Central memory CD8-positive, alpha-beta T cell (primary cell): Measurements from ENCODE around the gene TRIP12.
"Not testable (repeated sequence)": the region's sequence is repeated elsewhere in the genome, so short reads cannot be mapped to it uniquely, and the experiment has no call there.

ENCODE experiments used
- ATAC-seq: fragments of 150-1000 bp; cut with Tn5 transposase; replicated peaks from 2 replicates; pipeline ENCODE4 v1.10.0; 2022; ENCODE audit warnings: mild to moderate bottlenecking, moderate FRiP score, moderate number of reproducible peaks; ENCODE audit not compliant: poor library complexity, severe bottlenecking; ENCODE audit errors: extremely low read depth
- DNase-seq, 2 donors: peaks; one replicate each; pipeline ENCODE4 v3.0.0; 2021; ENCODE audit warnings: low spot score in 2 of 2
- H3K27ac Mint-ChIP-seq: one replicate; pipeline ENCODE4 v1.8.0; 2022; ENCODE audit warnings: low read depth, mild to moderate bottlenecking, moderate library complexity, mixed read lengths
- H3K27me3 Mint-ChIP-seq: one replicate; pipeline ENCODE4 v1.8.0; 2022; ENCODE audit warnings: mixed read lengths
- H3K36me3 Mint-ChIP-seq: one replicate; pipeline ENCODE4 v1.8.0; 2022; ENCODE audit warnings: mild to moderate bottlenecking, moderate library complexity, mixed read lengths; ENCODE audit not compliant: insufficient read depth
- H3K4me1 Mint-ChIP-seq: one replicate; pipeline ENCODE4 v1.8.0; 2022; ENCODE audit warnings: mixed read lengths
- H3K4me3 Mint-ChIP-seq: one replicate; pipeline ENCODE4 v1.8.0; 2022; ENCODE audit warnings: mild to moderate bottlenecking, moderate library complexity, mixed read lengths
- H3K9me3 Mint-ChIP-seq: one replicate; pipeline ENCODE4 v1.8.0; 2022; ENCODE audit warnings: mixed read lengths

The TRIP12 gene

DNA sequence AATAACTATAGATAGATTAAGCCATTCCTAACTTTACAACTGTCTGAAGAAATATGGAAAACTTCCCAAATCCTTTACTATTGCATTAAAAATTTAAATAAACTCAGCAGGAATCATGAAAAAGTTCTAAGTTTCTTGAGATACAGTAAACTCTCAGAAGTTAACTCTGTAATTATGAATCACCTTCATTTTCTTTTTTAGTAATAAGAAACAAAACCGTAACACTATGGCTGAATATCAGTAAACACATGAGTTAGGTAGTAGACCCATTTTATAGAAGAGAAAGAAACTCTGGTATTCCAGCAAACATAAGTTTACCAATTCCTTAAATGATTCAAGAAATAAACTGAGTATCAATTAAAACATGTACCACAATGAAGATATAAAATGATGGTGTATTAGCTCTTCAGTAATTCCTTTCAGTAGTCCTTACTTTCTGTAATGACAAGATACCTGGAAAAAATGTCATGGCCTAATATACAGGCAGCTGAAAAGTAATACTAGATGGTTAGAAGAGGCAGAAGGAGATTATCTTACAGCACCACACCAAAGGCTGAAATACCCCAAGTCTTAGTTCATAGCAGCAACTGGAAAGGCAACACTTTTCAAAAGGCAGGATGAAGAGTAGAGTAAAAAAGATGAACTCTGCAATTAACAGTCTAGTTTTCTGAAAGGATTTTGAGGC is 11.5 kb downstream of the TRIP12 start:
- peak overlapping the region; percentile 32 for H3K27ac Mint-ChIP-seq
- no peak for ATAC-seq

DNA sequence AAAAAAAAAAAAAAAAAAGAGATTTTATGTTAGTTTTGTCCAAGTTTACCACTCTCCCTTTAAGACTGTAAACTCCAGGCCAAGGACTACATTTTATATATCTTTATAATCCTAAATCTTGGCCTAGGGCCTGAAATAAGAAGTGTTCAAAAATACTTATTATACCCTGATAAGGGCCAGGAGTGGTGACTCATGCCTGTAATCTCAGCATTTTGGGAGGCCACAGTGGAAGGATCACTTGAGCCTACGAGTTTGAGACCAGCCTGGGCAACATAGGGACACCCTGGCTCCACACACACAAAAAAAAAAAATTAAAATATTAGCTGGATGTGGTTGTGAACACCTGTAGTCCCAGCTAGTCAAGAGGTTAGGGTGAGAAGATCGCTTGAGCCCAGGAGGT is 12.7 kb downstream of the TRIP12 start:
- no peak for ATAC-seq
- peaks cover 46% of the 10 kb centered on the region for H3K4me1 Mint-ChIP-seq
- no peak overlapping the region for H3K4me3 Mint-ChIP-seq
- peaks cover 14% of the 10 kb centered on the region for H3K36me3 Mint-ChIP-seq
- H3K9me3 Mint-ChIP-seq, result no peaks in the 10 kb centered on the region
- H3K27ac Mint-ChIP-seq, result no peak overlapping the region
- no peak for DNase-seq
- no peaks in the 10 kb centered on the region for H3K27me3 Mint-ChIP-seq

More for the DNA sequence above, 11.5 kb downstream of the TRIP12 start:
- peak overlapping the region; percentile 11 for H3K4me3 Mint-ChIP-seq
- H3K4me1 Mint-ChIP-seq, result peaks cover 45% of the 10 kb centered on the region
- peaks cover 13% of the 10 kb centered on the region for H3K36me3 Mint-ChIP-seq
- no peaks in the 10 kb centered on the region for H3K27me3 Mint-ChIP-seq
- no peaks in the 10 kb centered on the region for H3K9me3 Mint-ChIP-seq
- DNase-seq, result no peak

DNA sequence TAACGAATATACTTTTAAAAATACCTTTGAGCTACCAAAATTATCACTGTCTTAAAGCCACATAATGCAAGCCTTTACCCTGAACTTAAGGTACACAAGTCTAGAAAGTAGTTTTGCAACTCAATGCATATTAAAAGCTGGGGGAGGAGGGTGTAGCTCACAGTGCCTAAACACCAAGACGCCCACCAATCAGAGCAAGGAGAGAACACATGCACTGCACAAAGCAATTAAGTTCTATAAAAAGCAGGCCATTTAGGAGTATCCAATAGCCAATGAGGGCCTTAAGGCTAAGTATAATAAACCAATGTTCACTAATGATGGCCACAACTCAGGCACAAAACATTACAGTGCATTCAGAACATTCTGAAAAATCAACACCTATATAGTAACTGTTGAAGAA is 16.2 kb downstream of the TRIP12 start:
- H3K27me3 Mint-ChIP-seq, result no peaks in the 10 kb centered on the region
- no peak for DNase-seq
- no peak overlapping the region for H3K4me3 Mint-ChIP-seq
- no peak for ATAC-seq
- H3K36me3 Mint-ChIP-seq, result peaks cover 37% of the 10 kb centered on the region
- H3K9me3 Mint-ChIP-seq, result no peaks in the 10 kb centered on the region
- peaks cover 43% of the 10 kb centered on the region for H3K4me1 Mint-ChIP-seq
- H3K27ac Mint-ChIP-seq, result no peak overlapping the region

DNA sequence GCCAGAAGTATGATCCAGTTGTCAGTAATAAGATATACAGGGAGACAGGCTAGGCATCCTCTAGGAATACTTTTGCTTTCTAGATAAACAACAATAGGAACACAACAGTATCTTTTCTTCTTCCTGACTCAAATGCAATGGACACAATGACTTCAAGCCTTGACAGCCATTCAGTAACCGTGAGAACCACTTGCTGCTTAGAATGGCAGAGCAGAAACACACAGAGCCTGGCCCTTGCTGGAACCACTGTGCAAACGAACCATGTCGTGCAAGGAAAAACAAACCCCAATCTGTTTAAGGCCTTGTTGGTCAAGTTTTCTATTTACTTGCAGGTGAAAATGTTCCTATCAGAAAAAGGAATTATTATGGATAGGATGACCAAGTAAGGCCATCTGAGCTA is 18.8 kb downstream of the TRIP12 start:
- peaks cover 37% of the 10 kb centered on the region for H3K36me3 Mint-ChIP-seq
- ATAC-seq (no peak), DNase-seq (no peak)
- peaks cover 52% of the 10 kb centered on the region for H3K4me1 Mint-ChIP-seq
- H3K27me3 Mint-ChIP-seq, result no peaks in the 10 kb centered on the region
- no peak overlapping the region for H3K4me3 Mint-ChIP-seq
- H3K9me3 Mint-ChIP-seq, result no peaks in the 10 kb centered on the region
- no peak overlapping the region for H3K27ac Mint-ChIP-seq

DNA sequence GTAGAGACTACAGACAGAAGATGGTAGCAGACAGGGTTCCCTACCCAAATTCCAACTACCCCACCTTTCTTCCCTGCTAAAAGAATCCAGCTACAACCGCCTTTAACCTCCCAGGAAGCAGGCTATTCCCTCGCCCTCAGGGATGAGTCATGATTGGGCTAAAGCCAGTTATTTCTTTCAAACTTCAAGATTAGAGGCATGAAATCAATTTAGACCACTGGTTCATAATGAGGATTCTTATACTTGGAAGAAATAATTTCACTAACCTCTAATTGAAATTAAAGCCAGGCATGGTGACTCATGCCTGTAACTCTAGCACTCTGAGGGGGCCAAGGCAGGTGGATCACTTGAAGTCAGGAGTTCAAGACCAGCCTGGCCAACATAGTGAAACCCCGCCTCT is 20.0 kb downstream of the TRIP12 start:
- Mint-ChIP-seq H3K36me3 (peaks cover 29% of the 10 kb centered on the region), H3K27ac (no peak overlapping the region), H3K4me1 (peaks cover 61% of the 10 kb centered on the region), H3K4me3 (no peak overlapping the region), H3K27me3 (no peaks in the 10 kb centered on the region), H3K9me3 (no peaks in the 10 kb centered on the region)
- DNase-seq (no peak), ATAC-seq (no peak)

DNA sequence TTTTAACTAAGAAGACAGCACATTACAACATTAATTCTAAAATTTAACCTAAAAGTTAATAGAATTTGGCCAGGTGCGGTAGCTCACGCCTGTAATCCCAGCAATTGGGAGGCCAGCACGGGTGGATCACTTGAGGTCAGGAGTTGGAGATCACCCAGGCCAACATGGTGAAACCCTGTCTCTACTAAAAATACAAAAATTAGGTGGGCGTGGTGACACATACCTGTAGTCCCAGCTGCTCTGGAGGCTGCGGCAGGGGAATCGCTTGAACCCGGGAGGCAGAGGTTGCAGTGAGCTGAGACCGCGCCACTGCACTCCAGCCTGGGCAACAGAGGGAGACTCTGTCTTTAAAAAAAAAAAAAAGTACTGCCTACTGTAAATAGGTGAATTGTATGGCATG is 21.3 kb downstream of the TRIP12 start:
- not testable (repeated sequence) for H3K27me3 Mint-ChIP-seq, H3K4me3 Mint-ChIP-seq, H3K9me3 Mint-ChIP-seq, DNase-seq, ATAC-seq
- H3K27ac Mint-ChIP-seq, result peak overlapping the region; percentile 57
- peaks cover 64% of the 10 kb centered on the region for H3K4me1 Mint-ChIP-seq
- H3K36me3 Mint-ChIP-seq, result peaks cover 29% of the 10 kb centered on the region

DNA sequence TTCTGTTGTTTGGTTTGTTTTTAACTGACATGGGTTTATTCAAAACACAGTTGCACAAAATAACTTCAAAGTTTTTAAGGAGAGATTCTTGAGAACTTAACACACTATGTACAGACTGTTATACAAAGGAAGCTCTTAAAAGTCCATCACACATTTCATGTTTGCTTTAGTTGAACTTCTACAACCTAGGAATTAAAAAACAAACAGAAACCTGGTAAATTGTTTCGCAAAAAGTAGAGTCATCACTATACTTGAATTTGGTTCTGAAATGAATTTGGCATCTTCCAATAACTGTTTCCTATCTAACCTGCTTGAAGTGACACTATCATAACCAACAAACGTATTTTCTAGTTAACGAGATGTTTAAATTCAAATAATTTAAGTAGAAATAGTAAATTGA is 21.8 kb downstream of the TRIP12 start:
- H3K27me3 Mint-ChIP-seq, result no peaks in the 10 kb centered on the region

DNA sequence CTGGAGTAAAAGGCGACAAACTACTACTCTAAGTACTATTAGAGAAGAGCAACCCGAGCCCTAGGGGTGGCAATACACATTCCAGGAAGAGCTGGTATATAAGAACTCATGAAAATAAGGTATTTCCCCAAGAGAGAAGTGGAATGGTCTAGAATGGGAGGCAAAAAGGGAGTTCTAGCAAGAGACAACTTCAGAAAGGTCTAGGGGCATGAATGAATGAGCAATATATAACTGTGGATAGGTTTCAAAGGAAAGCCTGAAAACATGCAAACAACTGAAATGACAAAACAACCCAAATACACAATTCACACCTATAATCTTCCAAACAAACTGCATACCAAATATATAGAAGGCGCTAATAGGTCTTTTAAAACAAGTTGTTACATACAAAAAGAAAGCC is 22.2 kb downstream of the TRIP12 start:
- no peak overlapping the region for H3K4me3 Mint-ChIP-seq
- H3K36me3 Mint-ChIP-seq, result peaks cover 27% of the 10 kb centered on the region
- no peaks in the 10 kb centered on the region for H3K9me3 Mint-ChIP-seq
- H3K4me1 Mint-ChIP-seq, result peaks cover 56% of the 10 kb centered on the region
- H3K27ac Mint-ChIP-seq, result peak overlapping the region; percentile 57
- H3K27me3 Mint-ChIP-seq, result no peaks in the 10 kb centered on the region
- ATAC-seq (no peak), DNase-seq (no peak)

More for the DNA sequence above, 21.8 kb downstream of the TRIP12 start:
- H3K4me3 Mint-ChIP-seq, result no peak overlapping the region
- no peaks in the 10 kb centered on the region for H3K9me3 Mint-ChIP-seq
- ATAC-seq (no peak), DNase-seq (no peak)
- H3K27ac Mint-ChIP-seq, result peak overlapping the region; percentile 57
- peaks cover 59% of the 10 kb centered on the region for H3K4me1 Mint-ChIP-seq
- peaks cover 29% of the 10 kb centered on the region for H3K36me3 Mint-ChIP-seq

DNA sequence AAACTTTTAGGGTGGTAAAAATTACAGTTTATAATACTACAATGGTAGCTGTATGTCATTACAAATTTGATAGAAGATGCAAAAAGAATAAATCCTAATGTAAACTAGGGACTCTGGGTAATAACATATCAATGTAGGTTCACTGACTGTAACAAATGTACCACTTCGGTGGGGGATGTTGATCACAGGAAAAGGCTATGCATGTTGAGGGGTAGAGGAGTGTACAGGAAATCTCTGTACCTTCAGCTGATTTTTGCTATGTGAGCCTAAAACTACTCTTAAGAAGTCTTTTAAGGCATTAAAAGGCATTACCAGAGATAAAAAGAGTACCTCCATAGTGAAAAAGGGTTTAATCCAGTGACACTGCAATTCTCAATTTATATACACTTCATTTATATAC is 25.0 kb downstream of the TRIP12 start:
- peaks cover 57% of the 10 kb centered on the region for H3K4me1 Mint-ChIP-seq
- no peaks in the 10 kb centered on the region for H3K27me3 Mint-ChIP-seq
- no peaks in the 10 kb centered on the region for H3K9me3 Mint-ChIP-seq
- DNase-seq (no peak), ATAC-seq (no peak)
- no peak overlapping the region for H3K4me3 Mint-ChIP-seq
- peak overlapping the region; percentile 6 for H3K27ac Mint-ChIP-seq
- peaks cover 13% of the 10 kb centered on the region for H3K36me3 Mint-ChIP-seq

DNA sequence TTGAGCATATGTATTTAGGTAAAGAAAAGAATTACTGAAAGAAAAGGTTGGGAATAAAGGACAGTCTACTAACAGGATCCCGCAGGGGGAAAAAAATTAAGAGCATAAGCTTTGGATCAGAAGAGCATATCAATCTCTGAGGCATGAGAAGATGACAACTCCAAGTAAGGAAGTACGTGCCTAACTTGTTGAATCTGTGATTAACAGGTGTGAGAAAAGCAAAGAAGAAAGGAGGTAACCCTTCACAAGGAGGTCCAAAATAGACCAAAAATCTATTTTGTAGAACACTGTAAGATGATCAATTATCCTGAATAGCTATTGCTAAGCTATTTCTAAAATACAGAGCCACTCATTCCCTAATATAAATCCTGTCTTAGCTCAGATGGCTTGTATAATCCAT is 32.8 kb downstream of the TRIP12 start:
- Mint-ChIP-seq H3K36me3 (peaks cover 6% of the 10 kb centered on the region), H3K27me3 (no peaks in the 10 kb centered on the region), H3K27ac (peak overlapping the region; percentile 44), H3K4me3 (no peak overlapping the region), H3K9me3 (no peaks in the 10 kb centered on the region), H3K4me1 (peaks cover 55% of the 10 kb centered on the region)
- DNase-seq (no peak), ATAC-seq (no peak)

DNA sequence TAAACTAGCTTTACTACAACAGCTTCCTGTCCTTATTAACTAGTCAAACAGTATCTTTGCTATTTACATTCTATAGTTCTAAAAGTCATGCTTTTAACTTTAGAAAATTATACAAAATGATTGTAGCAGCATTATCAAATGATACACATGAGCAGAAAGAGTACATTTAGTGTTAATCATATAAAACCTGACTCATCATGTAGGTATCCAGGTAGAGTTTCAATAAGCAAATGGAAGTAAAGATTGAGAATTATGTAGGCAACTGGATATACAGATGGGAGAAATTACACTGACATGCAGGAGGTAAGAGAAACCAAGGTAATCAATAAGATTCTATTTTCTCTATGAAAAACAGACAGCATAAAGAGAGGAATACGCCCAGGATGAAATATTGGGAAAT is 33.8 kb downstream of the TRIP12 start:
- Mint-ChIP-seq H3K27me3 (no peaks in the 10 kb centered on the region), H3K4me3 (no peak overlapping the region), H3K9me3 (no peaks in the 10 kb centered on the region), H3K27ac (peak overlapping the region; percentile 44), H3K4me1 (peaks cover 55% of the 10 kb centered on the region), H3K36me3 (peaks cover 7% of the 10 kb centered on the region)
- DNase-seq (no peak), ATAC-seq (no peak)

DNA sequence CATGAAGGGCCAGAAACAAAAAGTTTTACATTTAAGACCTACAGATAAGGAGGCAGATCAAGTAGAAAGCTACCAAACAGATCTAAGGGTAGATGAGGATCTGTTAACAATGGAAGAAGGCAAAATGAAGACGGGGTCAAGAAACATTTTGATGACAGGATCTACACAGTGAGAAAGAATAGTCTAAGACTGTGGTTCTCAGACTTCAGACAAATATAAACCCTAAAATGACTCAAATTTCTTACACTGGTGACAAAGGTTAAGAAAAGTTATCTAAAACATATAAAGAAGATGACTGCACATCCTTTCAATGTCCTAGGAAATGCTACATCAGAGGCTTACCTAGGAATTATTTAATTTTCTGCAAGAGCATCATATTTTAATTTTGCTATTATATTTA is 34.4 kb downstream of the TRIP12 start:
- ATAC-seq (no peak), DNase-seq (no peak)
- no peaks in the 10 kb centered on the region for H3K9me3 Mint-ChIP-seq
- no peak overlapping the region for H3K27ac Mint-ChIP-seq
- peaks cover 55% of the 10 kb centered on the region for H3K4me1 Mint-ChIP-seq
- H3K36me3 Mint-ChIP-seq, result peaks cover 7% of the 10 kb centered on the region
- no peaks in the 10 kb centered on the region for H3K27me3 Mint-ChIP-seq
- H3K4me3 Mint-ChIP-seq, result no peak overlapping the region

DNA sequence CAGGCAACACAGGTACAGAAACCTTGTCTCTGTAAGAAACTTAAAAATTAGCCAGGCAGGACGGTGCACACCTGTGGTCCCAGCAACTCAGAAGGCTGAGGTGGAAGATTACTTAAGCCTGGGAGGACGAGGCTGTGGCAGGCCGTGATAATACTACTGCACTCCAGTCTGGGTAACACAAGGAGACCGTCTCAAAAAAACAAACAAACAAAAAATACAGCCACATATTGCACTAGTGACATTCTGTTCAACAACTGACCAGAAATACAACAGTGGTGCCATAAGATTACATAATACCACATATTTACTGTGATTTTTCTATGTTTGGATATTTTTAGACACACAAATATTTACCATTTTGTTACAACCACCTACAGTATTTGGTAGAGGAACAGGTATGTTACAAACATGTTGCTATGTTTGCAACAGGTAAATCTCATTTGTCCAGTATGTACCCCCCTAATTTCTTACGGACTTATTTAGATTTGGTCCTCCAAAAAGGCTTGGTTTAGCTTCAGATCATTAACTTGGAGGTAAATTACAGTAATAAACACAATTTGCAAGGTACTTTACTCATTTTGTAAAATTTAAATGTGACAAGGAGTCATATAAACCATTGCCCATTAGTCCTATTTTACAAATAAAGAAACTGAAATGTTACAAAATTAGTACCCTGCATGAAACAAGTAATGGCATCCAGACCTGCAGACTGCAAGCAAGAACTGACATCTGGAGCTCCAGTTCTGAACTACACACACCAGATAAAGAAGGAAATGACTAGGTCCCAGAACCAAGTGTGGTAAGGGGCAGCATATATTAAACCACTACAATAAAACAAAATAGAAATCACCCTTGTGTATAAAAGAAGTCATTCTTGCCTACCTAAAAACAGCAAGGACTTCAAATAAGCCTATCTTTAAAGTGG is 36.8 kb downstream of the TRIP12 start:
- Mint-ChIP-seq H3K4me1 (peaks cover 60% of the 10 kb centered on the region), H3K27ac (peak overlapping the region; percentile 23)
- DNase-seq, result no peak

More for the DNA sequence above, 36.8 kb downstream of the TRIP12 start:
- no peaks in the 10 kb centered on the region for H3K27me3 Mint-ChIP-seq
- no peaks in the 10 kb centered on the region for H3K9me3 Mint-ChIP-seq
- H3K4me3 Mint-ChIP-seq, result no peak overlapping the region
- no peak for ATAC-seq
- H3K36me3 Mint-ChIP-seq, result peaks cover 5% of the 10 kb centered on the region
